ENCODE measurements around the gene KIF3A. TPM values are rescaled to one million over a fixed set of nuclear protein-coding genes. Genes with fewer than 3 reads are reported as not detected.

KIF3A gene
- total and polyA plus RNA-seq, 2 of the 8 experiments (the other 6 are each of a cell fraction or from before 2014, with no cell fraction given), result 3.1 to 13.1 TPM

DNA sequence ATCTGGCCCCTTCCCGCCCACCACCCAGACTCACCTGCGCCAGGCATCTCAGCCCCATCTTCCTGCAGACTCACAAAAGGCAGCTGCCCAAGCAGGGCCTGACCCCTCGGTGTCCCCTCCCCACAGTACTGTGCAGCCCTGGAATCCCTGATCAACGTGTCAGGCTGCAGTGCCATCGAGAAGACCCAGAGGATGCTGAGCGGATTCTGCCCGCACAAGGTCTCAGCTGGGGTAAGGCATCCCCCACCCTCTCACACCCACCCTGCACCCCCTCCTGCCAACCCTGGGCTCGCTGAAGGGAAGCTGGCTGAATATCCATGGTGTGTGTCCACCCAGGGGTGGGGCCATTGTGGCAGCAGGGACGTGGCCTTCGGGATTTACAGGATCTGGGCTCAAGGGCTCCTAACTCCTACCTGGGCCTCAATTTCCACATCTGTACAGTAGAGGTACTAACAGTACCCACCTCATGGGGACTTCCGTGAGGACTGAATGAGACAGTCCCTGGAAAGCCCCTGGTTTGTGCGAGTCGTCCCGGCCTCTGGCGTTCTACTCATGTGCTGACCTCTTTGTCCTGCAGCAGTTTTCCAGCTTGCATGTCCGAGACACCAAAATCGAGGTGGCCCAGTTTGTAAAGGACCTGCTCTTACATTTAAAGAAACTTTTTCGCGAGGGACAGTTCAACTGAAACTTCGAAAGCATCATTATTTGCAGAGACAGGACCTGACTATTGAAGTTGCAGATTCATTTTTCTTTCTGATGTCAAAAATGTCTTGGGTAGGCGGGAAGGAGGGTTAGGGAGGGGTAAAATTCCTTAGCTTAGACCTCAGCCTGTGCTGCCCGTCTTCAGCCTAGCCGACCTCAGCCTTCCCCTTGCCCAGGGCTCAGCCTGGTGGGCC is 77.5 kb downstream of the KIF3A start:
- H3K4me3 ChIP-seq (ENCODE audit: extremely low read depth in 1 of 4, insufficient read depth in 2 of 4, low read depth in 3 of 4, low read length in 4 of 4), result no peak overlapping the region
- H3K23me2 ChIP-seq (ENCODE audit: low read depth, low read length), result peaks cover 2% of the 10 kb centered on the region; the same call in 1 of the 2 replicates
- TF ChIP-seq JUN (IDR thresholded peaks at IDR 0.05; ENCODE audit: low read depth, low read length) (no peak), SP1 (IDR thresholded peaks at IDR 0.05; ENCODE audit: low read depth, low read length) (no peak), E2F6 (IDR thresholded peaks at IDR 0.05) (peak; percentile 45; the same call in 1 of the 2 replicates), TBP (IDR thresholded peaks at IDR 0.05; ENCODE audit: low read depth, low read length) (no peak), MAFK (IDR thresholded peaks at IDR 0.05; ENCODE audit: low read depth, low read length) (no peak), SIN3A (conservative IDR thresholded peaks at IDR 0.05 in 1 of 2, IDR thresholded peaks at IDR 0.05 in 1 of 2; ENCODE audit: low read depth in 1 of 2, low read length in 2 of 2) (no peak), USF2 (IDR thresholded peaks at IDR 0.05; ENCODE audit: low read length) (no peak), KDM1A (IDR thresholded peaks at IDR 0.05; ENCODE audit: borderline replicate concordance, low read length) (no peak)
- H3K27me3 ChIP-seq (replicated peaks in 1 of 4; ENCODE audit: control insufficient read depth in 3 of 4, extremely low read depth in 1 of 4, insufficient read depth in 3 of 4, low read length in 3 of 4), result peaks cover 10 to 31% (median 28%) of the 10 kb centered on the region in 4 experiments
- H4K20me1 ChIP-seq (replicated peaks in 1 of 2; ENCODE audit: control insufficient read depth in 1 of 2, insufficient read depth in 2 of 2, low read length in 2 of 2), result peaks cover 0 to under 1% of the 10 kb centered on the region in 2 experiments
- no peak overlapping the region for H4K8ac ChIP-seq (ENCODE audit: extremely low read depth, insufficient read depth, low read length)
- H3K27ac ChIP-seq (ENCODE audit: low read depth, low read length), result no peak overlapping the region
- H3K4ac ChIP-seq (replicated peaks; ENCODE audit: insufficient read length, low read depth, low read length), result no peak overlapping the region
- CTCF ChIA-PET (ENCODE audit: partially characterized antibody), result interaction anchor here (0.9 to 2.3 kb wide), 8 partner anchors 15 to 160 kb away, joined by 3 to 8 read pairs (median 3); no protein-coding TSS in a partner anchor
- H3K4me1 ChIP-seq (replicated peaks in 1 of 4; ENCODE audit: control insufficient read depth in 3 of 4, insufficient read depth in 4 of 4, low read length in 3 of 4), result peaks cover 0 to 8% (median 2%) of the 10 kb centered on the region in 4 experiments; a peak in 4 of 7 replicates
- no peak overlapping the region for H3K4me2 ChIP-seq (ENCODE audit: insufficient read depth in 1 of 2, low read depth in 2 of 2, low read length in 2 of 2)
- no peaks in the 10 kb centered on the region for H3K79me1 ChIP-seq (ENCODE audit: low read depth, low read length)
- H3K36me3 ChIP-seq (ENCODE audit: control insufficient read depth in 2 of 4, insufficient read depth in 4 of 4, low read length in 3 of 4), result no peaks in the 10 kb centered on the region
- H3K79me2 ChIP-seq (ENCODE audit: control insufficient read depth in 1 of 2, insufficient read depth in 2 of 2, low read length in 2 of 2), result no peaks in the 10 kb centered on the region
- H2AFZ ChIP-seq (ENCODE audit: low read length), result no peak overlapping the region
- no peak overlapping the region for H2BK20ac ChIP-seq (ENCODE audit: low read length)
- 90% methylated on average over 22 of the region's 23 CpGs; no CpG with 5 or more reads in 1 of the 2 experiments for WGBS, 2 experiments (ENCODE audit: extremely low coverage in 1 of 2, insufficient coverage in 1 of 2, insufficient read length in 1 of 2, insufficient replicate concordance in 2 of 2, low coverage in 1 of 2, low lambda C conversion rate in 2 of 2, missing lambda C conversion rate in 1 of 2)
- H3K56ac ChIP-seq (replicated peaks; ENCODE audit: insufficient read length, low read depth, low read length), result no peak overlapping the region
- H2BK5ac ChIP-seq (ENCODE audit: low read depth, low read length), result no peak overlapping the region
- no peak overlapping the region for H3K14ac ChIP-seq (ENCODE audit: insufficient read length)
- no peak for DNase-seq (ENCODE audit: low read depth in 1 of 2, low spot score in 2 of 2)
- no peak overlapping the region for H3K18ac ChIP-seq (ENCODE audit: extremely low read depth, low read length)
- POLR2A ChIA-PET (ENCODE audit: partially characterized antibody), result interaction anchor here (0.9 kb wide), 1 partner anchor 8 kb away, joined by 3 read pairs; no protein-coding TSS in a partner anchor
- no peaks in the 10 kb centered on the region; a peak in 1 of 4 replicates for H3K9me3 ChIP-seq (ENCODE audit: insufficient read depth in 2 of 2, low read depth in 1 of 2, low read length in 1 of 2)
- no peak overlapping the region for H2BK15ac ChIP-seq (ENCODE audit: low read length)
- H2AK5ac ChIP-seq (ENCODE audit: low read depth, low read length), result no peak overlapping the region
- H4K5ac ChIP-seq (ENCODE audit: insufficient read length, low read depth, low read length), result no peak overlapping the region
- no peak overlapping the region for H3K23ac ChIP-seq (ENCODE audit: insufficient read length)
- no peak overlapping the region for H4K91ac ChIP-seq (replicated peaks; ENCODE audit: insufficient read length, low read length)
- no peak overlapping the region for H3K9ac ChIP-seq (replicated peaks in 1 of 4; ENCODE audit: extremely low read depth in 1 of 4, low read depth in 3 of 4, low read length in 3 of 4)
- H2BK12ac ChIP-seq (ENCODE audit: low read depth, low read length), result no peak overlapping the region
- H2BK120ac ChIP-seq (replicated peaks; ENCODE audit: low read depth, low read length), result no peak overlapping the region
- no peak for FAIRE-seq
